Measurements from ENCODE around the gene BNIP2.

Gene BNIP2

GRCh38 chr15:59722476-59722875 is 33.4 kb upstream of the BNIP2 start:
- Histone ChIP-seq H3K9me3 (ENCODE audit: control insufficient read depth, insufficient read depth, low read depth, low read length) (no peaks in the 10 kb centered on the region), H3K4me1 (ENCODE audit: control insufficient read depth, insufficient read depth, low read length) (no peaks in the 10 kb centered on the region), H3K36me3 (ENCODE audit: control insufficient read depth in 2 of 2, insufficient read depth in 1 of 2, low read length in 2 of 2) (no peaks in the 10 kb centered on the region), H3K27ac (ENCODE audit: extremely low read depth, low read depth, low read length) (no peak overlapping the region), H3K4me3 (ENCODE audit: low read depth, low read length) (no peak overlapping the region)
- CTCF ChIA-PET, result interaction anchor here (5.2 kb wide), 1 partner anchor 605 kb away, joined by 60 read pairs; no protein-coding TSS in a partner anchor
- no peak for TF ChIP-seq ZBTB44 (tag by site-specific recombination; IDR thresholded peaks at IDR 0.05)
- TF ChIP-seq ZNF558 (tag by site-specific recombination; IDR thresholded peaks at IDR 0.05), result no peak
- TF ChIP-seq SCRT1 (tag by site-specific recombination; IDR thresholded peaks at IDR 0.05; ENCODE audit: borderline replicate concordance), result no peak
- TF ChIP-seq MEIS1 (CRISPR knock-in tag; IDR thresholded peaks at IDR 0.05; ENCODE audit: borderline replicate concordance), result no peak
- no peak for TF ChIP-seq ZNF350 (tag by site-specific recombination; IDR thresholded peaks at IDR 0.05)
- no peak for TF ChIP-seq OVOL3 (tag by site-specific recombination; IDR thresholded peaks at IDR 0.05)
- TF ChIP-seq, protein P1, sequence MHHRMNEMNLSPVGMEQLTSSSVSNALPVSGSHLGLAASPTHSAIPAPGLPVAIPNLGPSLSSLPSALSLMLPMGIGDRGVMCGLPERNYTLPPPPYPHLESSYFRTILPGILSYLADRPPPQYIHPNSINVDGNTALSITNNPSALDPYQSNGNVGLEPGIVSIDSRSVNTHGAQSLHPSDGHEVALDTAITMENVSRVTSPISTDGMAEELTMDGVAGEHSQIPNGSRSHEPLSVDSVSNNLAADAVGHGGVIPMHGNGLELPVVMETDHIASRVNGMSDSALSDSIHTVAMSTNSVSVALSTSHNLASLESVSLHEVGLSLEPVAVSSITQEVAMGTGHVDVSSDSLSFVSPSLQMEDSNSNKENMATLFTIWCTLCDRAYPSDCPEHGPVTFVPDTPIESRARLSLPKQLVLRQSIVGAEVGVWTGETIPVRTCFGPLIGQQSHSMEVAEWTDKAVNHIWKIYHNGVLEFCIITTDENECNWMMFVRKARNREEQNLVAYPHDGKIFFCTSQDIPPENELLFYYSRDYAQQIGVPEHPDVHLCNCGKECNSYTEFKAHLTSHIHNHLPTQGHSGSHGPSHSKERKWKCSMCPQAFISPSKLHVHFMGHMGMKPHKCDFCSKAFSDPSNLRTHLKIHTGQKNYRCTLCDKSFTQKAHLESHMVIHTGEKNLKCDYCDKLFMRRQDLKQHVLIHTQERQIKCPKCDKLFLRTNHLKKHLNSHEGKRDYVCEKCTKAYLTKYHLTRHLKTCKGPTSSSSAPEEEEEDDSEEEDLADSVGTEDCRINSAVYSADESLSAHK (tag by site-specific recombination; IDR thresholded peaks at IDR 0.05), result no peak
- POLR2A ChIA-PET, result no interaction called here

GRCh38 chr15:59722037-59722436 is 32.9 kb upstream of the BNIP2 start:
- CTCF ChIA-PET, result interaction anchor here (5.2 kb wide), 1 partner anchor 605 kb away, joined by 60 read pairs; no protein-coding TSS in a partner anchor
- Histone ChIP-seq H3K4me3 (ENCODE audit: low read depth, low read length) (no peak overlapping the region), H3K27ac (ENCODE audit: extremely low read depth, low read depth, low read length) (no peak overlapping the region), H3K9me3 (ENCODE audit: control insufficient read depth, insufficient read depth, low read depth, low read length) (no peaks in the 10 kb centered on the region), H3K36me3 (ENCODE audit: control insufficient read depth in 2 of 2, insufficient read depth in 1 of 2, low read length in 2 of 2) (no peaks in the 10 kb centered on the region), H3K4me1 (ENCODE audit: control insufficient read depth, insufficient read depth, low read length) (no peaks in the 10 kb centered on the region)
- TF ChIP-seq REST (tag by site-specific recombination; IDR thresholded peaks at IDR 0.05), result no peak
- TF ChIP-seq PRDM1 (tag by site-specific recombination; IDR thresholded peaks at IDR 0.05), result no peak
- POLR2A ChIA-PET, result no interaction called here

DNA sequence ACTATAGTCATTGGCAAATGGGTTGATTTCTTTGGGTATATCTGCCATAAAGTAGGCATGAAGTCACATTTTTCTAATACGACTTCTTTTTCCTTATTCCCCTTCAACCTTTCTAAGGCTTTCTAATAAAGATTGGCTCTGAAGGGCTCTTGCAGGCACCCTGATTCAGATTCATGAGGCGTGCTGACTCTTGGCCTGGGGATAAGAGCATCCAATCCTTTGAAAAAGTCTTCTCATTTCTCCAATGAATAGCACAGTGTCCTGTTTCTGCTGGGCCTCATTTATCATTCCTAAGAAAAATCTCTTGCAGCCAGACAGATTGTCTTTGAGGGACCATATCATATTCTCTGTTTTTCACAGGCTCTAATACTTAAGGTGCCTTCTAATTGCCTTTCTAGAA is 32.3 kb upstream of the BNIP2 start:
- TF ChIP-seq ZNF324 (tag by site-specific recombination; IDR thresholded peaks at IDR 0.05) (no peak), ZNF394 (tag by site-specific recombination; IDR thresholded peaks at IDR 0.05; ENCODE audit: borderline replicate concordance) (no peak)
- no peak overlapping the region for H3K27ac ChIP-seq (ENCODE audit: extremely low read depth, low read depth, low read length)
- no peaks in the 10 kb centered on the region for H3K36me3 ChIP-seq (ENCODE audit: control insufficient read depth in 2 of 2, insufficient read depth in 1 of 2, low read length in 2 of 2)
- no peaks in the 10 kb centered on the region for H3K9me3 ChIP-seq (ENCODE audit: control insufficient read depth, insufficient read depth, low read depth, low read length)
- POLR2A ChIA-PET, result no interaction called here
- CTCF ChIA-PET, result interaction anchor here (5.2 kb wide), 1 partner anchor 606 kb away, joined by 60 read pairs; no protein-coding TSS in a partner anchor
- H3K4me3 ChIP-seq (ENCODE audit: low read depth, low read length), result no peak overlapping the region
- no peaks in the 10 kb centered on the region for H3K4me1 ChIP-seq (ENCODE audit: control insufficient read depth, insufficient read depth, low read length)

All from HEK293 (cell line).